Omental fat pad (tissue), 4 donors: ENCODE results near the gene TOX2. TPM values are rescaled to one million over a fixed set of nuclear protein-coding genes. Genes with fewer than 3 reads are reported as not detected.

Experiments used
- ATAC-seq: fragments of 150-250 bp; one replicate; pipeline ENCODE4 v1.9.1; 2016; ENCODE audit warnings: mild to moderate bottlenecking, moderate library complexity; ENCODE audit not compliant: low FRiP score
- DNase-seq: peaks from one replicate; pipeline ENCODE4 v3.0.0-alpha.2; 2019; ENCODE audit warnings: low spot score
- total RNA-seq, 4 donors: library from RNA; depleted of rRNA; stranded (reverse); fragments of >200 nt; gene quantifications; one replicate each; pipeline ENCODE4 v1.1.0, GENCODE V29; 2016
- TF ChIP-seq, protein P1 (sequence below), 3 donors: fragments of 450-650 bp; IDR thresholded peaks; one replicate each; pipeline ENCODE4 v1.5.1; 2016 to 2017; ENCODE audit warnings: antibody characterized with exemption in 3 of 3, mild to moderate bottlenecking in 3 of 3, moderate library complexity in 2 of 3

TOX2 gene
- total RNA-seq, 4 donors from 2014 or later: 0.44 to 7.1 (median 1.0) TPM

DNA sequence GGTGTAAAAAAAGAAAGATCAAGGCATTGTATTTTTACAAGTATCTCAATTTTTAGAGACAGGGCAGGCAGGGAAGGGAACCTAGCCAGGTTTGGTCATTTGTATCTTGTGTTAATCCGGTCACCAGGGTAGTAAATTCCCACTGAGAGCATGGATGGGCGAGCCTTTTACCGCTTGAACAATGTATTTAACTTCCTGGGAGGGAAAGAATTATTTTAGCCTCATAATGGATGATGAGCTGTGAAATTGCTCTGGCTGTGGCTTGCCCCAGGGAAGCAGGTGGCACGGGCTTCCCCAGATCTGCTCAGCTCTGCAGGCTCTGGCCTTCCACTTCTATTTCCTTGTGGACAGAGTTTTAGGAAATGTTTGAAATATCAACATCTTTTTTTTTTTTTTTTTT, 72.9 kb downstream of the TOX2 start:
- no peak for DNase-seq
- ATAC-seq: no peak
- TF ChIP-seq, protein P1, sequence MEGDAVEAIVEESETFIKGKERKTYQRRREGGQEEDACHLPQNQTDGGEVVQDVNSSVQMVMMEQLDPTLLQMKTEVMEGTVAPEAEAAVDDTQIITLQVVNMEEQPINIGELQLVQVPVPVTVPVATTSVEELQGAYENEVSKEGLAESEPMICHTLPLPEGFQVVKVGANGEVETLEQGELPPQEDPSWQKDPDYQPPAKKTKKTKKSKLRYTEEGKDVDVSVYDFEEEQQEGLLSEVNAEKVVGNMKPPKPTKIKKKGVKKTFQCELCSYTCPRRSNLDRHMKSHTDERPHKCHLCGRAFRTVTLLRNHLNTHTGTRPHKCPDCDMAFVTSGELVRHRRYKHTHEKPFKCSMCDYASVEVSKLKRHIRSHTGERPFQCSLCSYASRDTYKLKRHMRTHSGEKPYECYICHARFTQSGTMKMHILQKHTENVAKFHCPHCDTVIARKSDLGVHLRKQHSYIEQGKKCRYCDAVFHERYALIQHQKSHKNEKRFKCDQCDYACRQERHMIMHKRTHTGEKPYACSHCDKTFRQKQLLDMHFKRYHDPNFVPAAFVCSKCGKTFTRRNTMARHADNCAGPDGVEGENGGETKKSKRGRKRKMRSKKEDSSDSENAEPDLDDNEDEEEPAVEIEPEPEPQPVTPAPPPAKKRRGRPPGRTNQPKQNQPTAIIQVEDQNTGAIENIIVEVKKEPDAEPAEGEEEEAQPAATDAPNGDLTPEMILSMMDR (IDR thresholded peaks at IDR 0.05): no peak

DNA sequence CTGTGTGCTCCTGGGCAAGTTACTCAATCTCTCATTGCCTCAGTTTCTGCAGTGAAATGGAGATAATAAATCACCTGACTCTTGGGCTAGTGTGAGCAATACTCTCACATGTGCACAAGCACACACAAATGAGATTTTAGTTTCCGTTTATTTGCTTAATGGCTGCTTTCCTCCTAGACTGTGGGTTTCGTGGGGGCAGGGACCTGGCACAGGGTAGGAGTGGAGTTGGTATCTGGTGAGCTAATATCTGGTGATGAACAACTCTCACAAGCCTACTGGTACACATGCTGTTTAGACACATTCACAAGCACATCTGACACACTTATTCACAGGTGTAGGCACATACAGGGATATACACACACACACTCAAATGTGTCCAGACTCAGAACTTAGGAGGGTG, 73.8 kb downstream of the TOX2 start:
- TF ChIP-seq, protein P1 (IDR thresholded peaks at IDR 0.05): no peak
- DNase-seq: no peak
- no peak for ATAC-seq

DNA sequence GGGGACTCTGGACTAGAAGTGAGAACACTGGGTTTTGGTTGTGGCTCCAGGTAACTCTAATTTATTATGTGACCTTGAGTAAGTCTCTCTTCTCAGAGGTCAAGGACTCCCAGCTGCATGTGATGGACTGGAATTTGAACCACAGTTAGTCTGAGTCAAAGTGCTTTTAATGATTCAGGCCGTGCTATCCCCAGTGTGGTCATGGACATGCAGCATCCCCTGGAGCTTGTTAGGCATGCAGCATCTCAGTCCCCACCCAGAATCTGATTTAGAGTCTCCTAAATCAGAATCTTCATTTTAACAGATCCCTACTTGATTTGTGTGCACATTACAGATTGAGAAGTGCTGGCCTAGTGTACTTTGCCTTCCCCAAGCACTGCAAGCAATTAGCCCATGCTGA, 74.2 kb downstream of the TOX2 start:
- ATAC-seq: no peak
- TF ChIP-seq, protein P1 (IDR thresholded peaks at IDR 0.05): no peak
- DNase-seq: no peak

GRCh38 chr20:43991261-43991660, 76.6 kb downstream of the TOX2 start:
- TF ChIP-seq, protein P1 (IDR thresholded peaks at IDR 0.05): no peak
- no peak for DNase-seq
- no peak for ATAC-seq

DNA sequence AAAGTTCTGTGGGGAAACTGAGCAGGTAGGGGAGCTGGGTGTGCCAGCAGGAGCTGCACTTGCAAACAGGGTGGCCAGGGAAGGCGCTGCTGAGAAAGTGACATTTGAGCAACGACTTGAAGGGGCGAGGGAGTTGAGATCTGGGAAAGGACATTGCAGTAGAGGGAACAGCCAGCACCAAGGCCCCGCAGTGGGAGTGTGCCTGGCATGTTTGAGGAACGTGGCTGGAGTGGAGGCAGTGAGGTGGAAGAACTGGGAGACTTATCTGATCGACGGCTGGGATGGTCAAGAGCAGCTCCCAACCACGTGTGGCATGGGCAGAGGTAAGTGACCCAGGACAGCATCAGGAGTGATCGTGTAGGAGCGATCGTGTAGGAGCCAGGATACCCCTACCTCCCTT, 77.3 kb downstream of the TOX2 start:
- TF ChIP-seq, protein P1 (IDR thresholded peaks at IDR 0.05): no peak
- no peak for ATAC-seq
- DNase-seq: no peak

DNA sequence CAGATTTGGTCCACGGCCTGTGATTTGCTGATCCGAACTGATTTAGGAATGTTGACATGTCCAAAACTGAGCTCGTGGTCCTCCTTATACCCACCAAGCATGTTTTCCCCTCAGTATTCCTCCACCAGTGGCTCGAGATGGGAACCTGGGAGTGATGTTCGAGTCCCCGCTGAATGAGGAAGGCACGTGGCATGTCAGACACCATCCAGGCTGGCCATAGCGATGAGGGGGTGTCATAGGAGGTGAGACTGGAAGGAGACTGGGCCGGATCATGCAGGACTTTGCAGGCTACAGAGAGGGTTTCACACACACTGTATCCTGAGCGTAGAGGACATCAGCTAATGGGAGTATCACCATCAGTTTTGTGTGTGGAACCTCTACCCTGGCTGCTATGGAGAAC, 78.2 kb downstream of the TOX2 start:
- DNase-seq (no peak), ATAC-seq (no peak)
- TF ChIP-seq, protein P1 (IDR thresholded peaks at IDR 0.05): no peak

- TF ChIP-seq, protein P1 (IDR thresholded peaks at IDR 0.05): no peak
- DNase-seq (no peak), ATAC-seq (no peak)
Measured at GRCh38 chr20:43993560-43993959, 78.9 kb downstream of the TOX2 start.
